HG02642 (cell line): ENCODE measurements around the gene MRPL49.
A peak's percentile ranks its signal among the peaks of the same experiment; 100 is the strongest.
"Not testable (repeated sequence)": the region's sequence is repeated elsewhere in the genome, so short reads cannot be mapped to it uniquely, and the experiment has no call there.

Experiments
- ATAC-seq: cut with Tn5 transposase; IDR thresholded peaks from one replicate; pipeline ENCODE4 v1.9.1; 2021; ENCODE audit warnings: mild to moderate bottlenecking; ENCODE audit not compliant: unreplicated experiment, poor library complexity

MRPL49 gene

DNA sequence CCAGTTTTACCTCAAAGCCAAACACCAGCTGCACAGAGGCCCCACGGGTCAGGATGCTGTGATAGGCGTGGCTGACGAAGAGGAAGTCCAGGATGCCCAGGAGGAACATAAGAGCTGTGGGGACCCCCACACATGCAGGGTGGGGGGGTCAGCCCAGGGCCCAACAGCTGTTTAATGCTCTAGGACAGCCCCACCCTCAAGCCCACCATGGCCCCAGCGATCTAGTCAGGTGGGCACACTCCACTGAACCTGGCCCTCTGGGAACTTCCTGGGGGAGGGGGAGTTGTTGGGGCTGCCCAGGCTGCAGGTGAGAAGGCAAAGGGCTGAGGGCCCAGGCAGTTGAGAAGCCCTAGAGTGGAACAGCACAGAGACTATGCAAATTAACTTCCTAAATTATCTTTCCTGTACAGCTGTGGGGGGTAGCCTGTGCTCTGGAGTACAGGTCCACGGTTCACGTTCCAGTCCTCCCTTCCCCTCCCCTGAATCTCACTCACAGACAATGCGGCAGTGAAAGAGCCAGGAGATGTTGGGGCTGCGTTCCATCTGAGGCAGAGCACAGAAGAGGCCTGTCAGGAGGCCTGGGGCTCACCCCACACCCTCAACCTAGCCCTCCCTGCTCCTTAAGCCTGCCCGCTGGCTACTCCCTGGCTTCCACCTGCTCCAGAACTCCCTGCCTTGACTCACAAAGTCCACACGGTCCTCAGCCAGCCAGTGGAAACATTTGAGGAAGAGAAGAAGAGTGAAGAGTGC is 10.3 kb downstream of the MRPL49 start:
- ATAC-seq = no peak

DNA sequence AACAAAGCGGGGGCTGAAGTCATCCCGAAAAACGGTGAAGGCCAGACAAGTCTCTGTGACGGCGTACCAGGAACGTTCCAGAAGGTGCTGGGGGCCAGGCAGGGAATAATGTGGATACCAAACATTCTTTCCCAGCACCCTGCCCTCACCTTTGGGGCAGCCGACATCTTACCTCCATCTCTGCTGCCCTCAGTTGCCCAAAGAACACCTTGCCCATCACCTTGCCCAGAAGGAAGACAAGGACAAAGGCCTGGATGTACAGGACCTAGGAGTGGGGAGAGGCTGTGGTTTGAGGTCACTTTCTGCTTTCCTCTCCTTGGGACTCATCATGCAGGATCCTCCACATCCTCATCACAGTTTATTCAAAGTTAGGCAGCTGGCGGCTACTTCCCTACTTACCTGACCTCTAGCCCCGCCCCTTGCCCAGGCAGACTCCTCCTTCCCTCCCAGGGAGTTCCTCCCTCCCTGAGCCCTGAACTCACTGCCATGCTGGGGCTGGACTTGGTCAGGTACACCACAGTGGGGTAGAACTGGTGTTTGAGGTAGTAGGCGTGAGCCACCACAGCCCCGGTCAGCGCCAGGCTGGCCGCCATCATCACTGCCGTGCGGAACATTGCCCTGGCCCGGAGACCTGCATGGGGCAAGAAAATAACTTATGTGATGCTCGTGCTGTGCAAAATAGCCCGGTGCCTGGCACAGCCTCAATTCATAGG is 11.0 kb downstream of the MRPL49 start:
- ATAC-seq = no peak

DNA sequence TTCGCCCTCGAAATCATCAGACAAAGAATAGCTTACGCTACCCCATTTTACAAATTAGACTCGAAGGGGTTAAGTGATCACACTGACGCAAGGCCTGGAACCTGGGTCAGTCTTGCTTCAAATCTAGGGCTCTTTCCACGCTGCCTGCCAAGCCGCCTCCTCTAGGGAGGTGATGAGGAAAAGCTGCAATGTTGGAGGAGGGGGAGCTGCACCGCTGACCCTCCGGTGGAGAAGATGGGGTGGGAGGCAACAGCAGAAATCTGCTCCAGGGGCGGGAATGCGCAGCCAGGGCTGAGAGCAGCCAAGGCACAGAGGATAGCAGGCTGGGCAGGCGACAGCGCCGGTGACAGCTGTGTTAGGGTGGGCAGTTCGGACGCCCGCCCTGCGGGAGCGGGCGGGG is 11.6 kb downstream of the MRPL49 start:
- no peak for ATAC-seq

- ATAC-seq = peak; percentile 64
Observed at GRCh38 chr11:65134240-65134951, 12.3 kb downstream of the MRPL49 start, which contains the start of gene SYVN1. Gene SYVN1 (minus strand): TSS chr11:65134519. CDS start chr11:65133601, 918 bp downstream.

- ATAC-seq = peak; percentile 58
Observed at GRCh38 chr11:65134952-65135632, 13.0 kb downstream of the MRPL49 start.

GRCh38 chr11:65135633-65136145 is 13.6 kb downstream of the MRPL49 start:
- no peak for ATAC-seq

- ATAC-seq = no peak
Observed at GRCh38 chr11:65136515-65137096, 14.5 kb downstream of the MRPL49 start.

- no peak for ATAC-seq
Observed at GRCh38 chr11:65141896-65142494, 19.9 kb downstream of the MRPL49 start.

DNA sequence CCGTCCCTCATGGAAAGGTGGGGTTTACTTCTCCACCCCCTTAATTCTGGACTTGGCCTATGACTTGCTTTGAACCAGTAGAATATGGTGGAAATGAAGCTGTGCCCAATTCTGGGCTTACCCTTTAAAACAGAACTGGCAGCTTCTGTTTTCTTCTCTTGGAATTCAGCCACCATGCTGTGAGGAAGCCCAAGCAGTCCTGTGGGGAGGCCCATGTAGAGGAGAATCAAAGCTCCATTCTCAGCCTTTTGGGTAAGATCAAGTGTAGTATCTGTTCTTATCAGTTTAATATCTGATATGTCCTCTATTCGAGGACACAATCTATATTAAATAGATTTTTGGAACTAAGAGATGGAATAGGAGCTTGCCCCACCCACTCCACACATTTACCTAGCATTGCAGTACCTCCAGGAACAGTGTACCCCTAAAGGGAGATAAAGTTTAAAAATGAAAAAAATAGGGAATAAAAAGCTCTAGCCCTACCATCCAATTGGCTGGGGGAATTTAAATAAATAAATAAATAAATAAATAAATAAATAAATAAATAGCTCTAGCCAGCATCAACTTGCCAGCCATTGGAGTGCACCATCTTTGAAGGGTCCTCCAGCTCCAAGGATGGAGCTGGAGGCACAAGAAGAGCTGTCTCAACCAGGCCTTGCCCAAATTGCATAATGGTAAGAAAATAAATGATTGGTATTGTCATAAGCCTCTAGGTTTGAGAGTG is 25.4 kb downstream of the MRPL49 start:
- ATAC-seq = no peak

DNA sequence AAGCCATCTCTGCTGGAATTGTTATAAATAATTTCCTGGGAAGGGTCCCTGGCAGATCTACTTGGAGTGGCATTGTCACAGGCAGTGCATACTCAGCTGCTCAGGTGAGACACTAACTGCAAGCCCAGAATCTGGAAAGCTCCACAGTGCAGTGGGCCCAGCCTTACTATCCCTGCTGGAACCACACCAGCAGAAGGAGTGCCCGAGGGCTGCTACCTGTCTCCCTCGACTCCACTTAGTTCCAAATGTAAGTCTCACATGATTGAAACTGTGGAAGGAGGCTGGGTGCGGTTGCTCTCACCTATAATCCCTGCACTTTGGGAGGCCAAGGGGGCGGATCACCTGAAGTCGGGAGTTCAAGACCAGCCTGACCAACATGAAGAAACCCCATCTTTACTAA is 26.5 kb downstream of the MRPL49 start:
- ATAC-seq = no peak

GRCh38 chr11:65150131-65150508 is 28.0 kb downstream of the MRPL49 start:
- not testable (repeated sequence) for ATAC-seq

DNA sequence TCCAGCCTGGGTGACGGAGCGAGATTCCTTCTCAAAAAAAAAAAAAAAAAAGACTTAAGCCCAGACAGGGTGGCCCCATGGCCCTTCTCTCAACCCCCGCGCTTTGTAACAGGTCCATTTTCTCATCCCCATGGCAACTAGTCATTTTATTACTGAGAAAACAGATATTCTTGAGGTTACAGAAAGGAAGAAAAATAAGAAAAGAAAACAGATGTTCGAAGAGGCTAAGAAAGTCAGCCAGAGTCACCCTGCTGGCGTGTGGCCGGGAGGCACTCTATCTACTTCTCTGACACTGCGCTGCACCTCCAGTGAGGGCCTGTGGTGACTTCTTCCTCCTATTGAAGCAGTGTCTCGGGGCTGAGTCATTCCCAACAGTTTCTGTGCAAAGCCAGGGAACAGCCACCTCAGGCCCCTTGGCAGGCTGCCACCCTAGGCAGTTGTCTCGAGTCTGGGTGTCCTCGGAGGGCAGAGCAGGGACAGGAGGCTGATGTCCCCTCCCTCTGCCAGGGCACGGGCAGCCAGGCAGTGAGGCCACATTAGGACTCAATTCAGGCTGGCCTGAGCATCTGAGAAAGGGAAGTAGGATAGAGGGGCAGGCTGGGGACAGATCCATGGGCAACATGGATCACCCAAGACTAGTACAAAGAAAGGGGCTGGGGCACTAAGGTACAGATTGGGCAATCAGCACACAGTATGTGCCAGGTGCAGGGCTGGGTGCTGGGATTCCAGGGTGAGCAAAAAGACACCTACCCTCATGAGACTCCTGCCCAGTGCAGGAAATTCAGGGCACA is 28.6 kb downstream of the MRPL49 start:
- ATAC-seq = no peak

- ATAC-seq = no peak
Observed at GRCh38 chr11:65151331-65151899, 29.3 kb downstream of the MRPL49 start.

- ATAC-seq = no peak
Observed at GRCh38 chr11:65152122-65152521, 30.0 kb downstream of the MRPL49 start.

DNA sequence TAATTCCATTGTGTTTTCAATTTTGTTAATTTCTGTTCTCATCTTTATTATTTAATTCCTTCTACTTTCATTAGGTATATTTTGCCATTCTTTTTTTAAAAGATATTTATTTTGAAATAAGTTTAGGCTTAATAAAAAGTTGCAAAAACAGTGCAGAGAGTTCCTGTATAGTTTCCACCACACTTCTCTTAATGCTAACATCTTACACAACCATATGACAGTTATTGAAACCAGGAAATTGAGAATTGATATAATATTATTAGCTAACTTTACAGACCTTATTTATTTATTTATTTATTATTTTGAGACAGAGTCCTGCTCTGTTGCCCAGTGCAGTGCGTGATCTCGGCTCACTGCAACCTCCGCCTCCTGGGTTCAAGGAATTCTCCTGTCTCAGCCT is 34.1 kb downstream of the MRPL49 start:
- ATAC-seq = no peak

DNA sequence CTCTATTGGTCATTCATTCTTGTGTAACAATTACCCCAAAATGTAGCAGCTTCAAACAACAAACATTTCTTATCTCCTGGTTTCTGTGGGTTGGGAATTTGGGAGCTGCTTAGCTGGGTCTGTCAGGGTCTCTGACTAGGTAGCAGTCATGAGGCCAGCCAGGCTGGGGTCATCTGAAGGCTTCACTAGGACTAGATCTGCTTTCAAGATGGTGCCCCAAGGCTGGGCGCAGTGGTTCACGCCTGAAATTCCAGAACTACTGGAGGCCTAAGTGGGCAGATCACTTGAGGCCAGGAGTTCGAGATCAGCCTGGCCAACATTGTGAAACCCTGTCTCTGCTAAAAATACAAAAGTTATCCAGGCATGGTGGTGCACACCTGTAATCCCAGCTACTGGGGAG is 34.8 kb downstream of the MRPL49 start:
- no peak for ATAC-seq

DNA sequence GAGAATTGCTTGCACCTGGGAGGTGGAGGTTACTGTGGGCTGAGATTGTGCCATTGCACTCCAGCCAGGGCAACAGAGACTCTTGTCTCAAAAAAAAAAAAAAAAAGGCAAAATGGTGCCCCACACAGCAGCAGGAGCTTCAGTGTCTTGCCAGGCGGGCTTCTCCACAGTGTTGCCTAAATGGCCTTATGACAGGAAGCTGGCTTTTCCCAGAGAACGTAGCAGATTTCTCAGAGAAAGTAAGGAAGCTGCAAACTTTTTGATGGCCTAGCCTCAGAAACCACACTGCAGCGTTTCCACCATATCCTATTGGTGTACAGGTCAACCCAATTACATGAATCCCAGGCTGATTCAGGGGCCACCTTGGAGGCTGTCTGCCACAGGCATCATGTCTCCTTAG is 35.2 kb downstream of the MRPL49 start:
- ATAC-seq = no peak

GRCh38 chr11:65159012-65159411 is 36.9 kb downstream of the MRPL49 start:
- no peak for ATAC-seq
